K562 (cell line): ENCODE results near the gene KLK14.

Source experiments
- FOXM1 ChIP-seq, 2 experiments: fragments of 450-650 bp in 1 of 2; sonication (generic) in 1 of 2; formaldehyde crosslinking in 1 of 2; IDR thresholded peaks; 2 replicates each; pipeline versions ENCODE4 v1.6.1 to v1.9.0; 2017 to 2022; ENCODE audit warnings: low read depth in 2 of 2, mild to moderate bottlenecking in 2 of 2, missing genetic modification reagents in 1 of 2, moderate library complexity in 1 of 2
- TCFL5 ChIP-seq: fragments of 250-450 bp; sonication (Bioruptor Pico); conservative IDR thresholded peaks from 2 replicates; pipeline ENCODE4 v1.6.1; 2021; ENCODE audit warnings: mild to moderate bottlenecking, moderate library complexity, matching md5 sums
- XRCC4 ChIP-seq: IDR thresholded peaks from one replicate; pipeline ENCODE4 v1.6.1; 2011; ENCODE audit not compliant: insufficient read depth, insufficient read length; ENCODE audit errors: extremely low read depth
- TF ChIP-seq, protein P1 (sequence below), 3 experiments: IDR thresholded peaks in 2 of 3; conservative IDR thresholded peaks in 1 of 3; 2 replicates each; pipeline ENCODE4 v1.5.1; 2011 to 2012; ENCODE audit warnings: low read length in 3 of 3, mild to moderate bottlenecking in 3 of 3, control low read depth in 2 of 3, improper control_type of control experiment in 1 of 3, inconsistent platforms in 1 of 3, low read depth in 1 of 3, mixed read lengths in 1 of 3, moderate library complexity in 1 of 3; ENCODE audit not compliant: insufficient read depth in 2 of 3

DNA sequence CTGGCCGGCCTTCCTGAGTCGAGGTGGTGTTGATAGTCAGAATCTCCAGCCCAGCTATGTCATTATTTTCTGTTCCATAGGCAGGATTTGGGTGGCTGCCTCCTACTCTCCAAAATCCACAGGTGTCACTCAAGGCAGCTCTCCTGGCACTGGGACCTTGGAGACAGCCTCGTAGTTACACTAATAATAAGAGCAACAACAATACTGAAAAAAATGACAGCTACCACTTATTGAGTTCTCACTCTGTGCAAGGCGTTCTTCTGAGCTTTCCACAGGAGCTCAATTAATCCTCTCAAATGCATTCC is 35.7 kb downstream of the KLK14 start:
- no peak for TF ChIP-seq TCFL5 (CRISPR knock-in tag)
- TF ChIP-seq, protein P1, sequence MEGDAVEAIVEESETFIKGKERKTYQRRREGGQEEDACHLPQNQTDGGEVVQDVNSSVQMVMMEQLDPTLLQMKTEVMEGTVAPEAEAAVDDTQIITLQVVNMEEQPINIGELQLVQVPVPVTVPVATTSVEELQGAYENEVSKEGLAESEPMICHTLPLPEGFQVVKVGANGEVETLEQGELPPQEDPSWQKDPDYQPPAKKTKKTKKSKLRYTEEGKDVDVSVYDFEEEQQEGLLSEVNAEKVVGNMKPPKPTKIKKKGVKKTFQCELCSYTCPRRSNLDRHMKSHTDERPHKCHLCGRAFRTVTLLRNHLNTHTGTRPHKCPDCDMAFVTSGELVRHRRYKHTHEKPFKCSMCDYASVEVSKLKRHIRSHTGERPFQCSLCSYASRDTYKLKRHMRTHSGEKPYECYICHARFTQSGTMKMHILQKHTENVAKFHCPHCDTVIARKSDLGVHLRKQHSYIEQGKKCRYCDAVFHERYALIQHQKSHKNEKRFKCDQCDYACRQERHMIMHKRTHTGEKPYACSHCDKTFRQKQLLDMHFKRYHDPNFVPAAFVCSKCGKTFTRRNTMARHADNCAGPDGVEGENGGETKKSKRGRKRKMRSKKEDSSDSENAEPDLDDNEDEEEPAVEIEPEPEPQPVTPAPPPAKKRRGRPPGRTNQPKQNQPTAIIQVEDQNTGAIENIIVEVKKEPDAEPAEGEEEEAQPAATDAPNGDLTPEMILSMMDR (IDR thresholded peaks at IDR 0.05 in 2 of 3, conservative IDR thresholded peaks at IDR 0.05 in 1 of 3; ENCODE audit: insufficient read depth in 2 of 3, low read depth in 1 of 3, low read length in 3 of 3): no peak
- no peak for TF ChIP-seq FOXM1 (IDR thresholded peaks at IDR 0.05; ENCODE audit: low read depth)
- TF ChIP-seq FOXM1 (CRISPR knock-in tag; IDR thresholded peaks at IDR 0.05; ENCODE audit: low read depth): no peak
- no peak for TF ChIP-seq XRCC4
